Vagina (tissue), 2 donors: ENCODE measurements around the gene POLR2E. TPM values are rescaled to one million over a fixed set of nuclear protein-coding genes. Genes with fewer than 3 reads are reported as not detected.

Experiments used
- DNase-seq, 2 donors: peaks; one replicate each; pipeline ENCODE4 v3.0.0-alpha.2; 2017; ENCODE audit errors: extremely low spot score in 2 of 2
- H3K27ac ChIP-seq: fragments of 200-600 bp; sonication (generic); one replicate; pipeline ENCODE4 v1.5.1; 2019
- H3K27me3 ChIP-seq: fragments of 200-600 bp; sonication (generic); one replicate; pipeline ENCODE4 v1.5.1; 2019
- H3K36me3 ChIP-seq, 2 donors: fragments of 200-600 bp; sonication (generic); one replicate each; pipeline ENCODE4 v1.5.1; 2017 to 2019
- H3K4me1 ChIP-seq: fragments of 200-600 bp; sonication (generic); one replicate; pipeline ENCODE4 v1.5.1; 2019
- H3K4me3 ChIP-seq, 2 donors: fragments of 200-600 bp; sonication (generic); 1 replicate in 1 of 2; 2 replicates in 1 of 2; pipeline ENCODE4 v1.5.1; 2016 to 2019
- H3K9me3 ChIP-seq: fragments of 200-600 bp; sonication (generic); one replicate; pipeline ENCODE4 v1.5.1; 2019
- POLR2A ChIP-seq, 2 donors: fragments of 450-650 bp; IDR thresholded peaks; one replicate each; pipeline ENCODE4 v1.6.1; 2017; ENCODE audit warnings: antibody characterized with exemption in 2 of 2, mild to moderate bottlenecking in 2 of 2, moderate library complexity in 2 of 2
- POLR2AphosphoS5 ChIP-seq, 2 donors: sonication (generic); formaldehyde crosslinking; IDR thresholded peaks; one replicate each; pipeline ENCODE4 v1.9.0; 2017; ENCODE audit warnings: antibody characterized with exemption in 2 of 2, mild to moderate bottlenecking in 2 of 2, low read depth in 1 of 2; ENCODE audit not compliant: insufficient read depth in 1 of 2
- intact Hi-C: fragments of 100-400 bp; cut with DNase I; formaldehyde crosslinking; loops from one replicate; pipeline ENCODE4 v1.15.1; 2023
- total RNA-seq: library from RNA; depleted of rRNA; stranded (reverse); fragments of >200 nt; gene quantifications from one replicate; pipeline ENCODE4 v1.2.3, GENCODE V29; 2016
- TF ChIP-seq, protein P1 (sequence below), 3 experiments: fragments of 450-650 bp in 2 of 3; fragments of 200-600 bp in 1 of 3; sonication (generic) in 1 of 3; IDR thresholded peaks; one replicate each; pipeline ENCODE4 v1.5.1; 2017 to 2019; ENCODE audit warnings: antibody characterized with exemption in 3 of 3, mild to moderate bottlenecking in 2 of 3, moderate library complexity in 2 of 3

The POLR2E gene
- total RNA-seq, 1 donor from 2014 or later: 83.7 TPM

DNA sequence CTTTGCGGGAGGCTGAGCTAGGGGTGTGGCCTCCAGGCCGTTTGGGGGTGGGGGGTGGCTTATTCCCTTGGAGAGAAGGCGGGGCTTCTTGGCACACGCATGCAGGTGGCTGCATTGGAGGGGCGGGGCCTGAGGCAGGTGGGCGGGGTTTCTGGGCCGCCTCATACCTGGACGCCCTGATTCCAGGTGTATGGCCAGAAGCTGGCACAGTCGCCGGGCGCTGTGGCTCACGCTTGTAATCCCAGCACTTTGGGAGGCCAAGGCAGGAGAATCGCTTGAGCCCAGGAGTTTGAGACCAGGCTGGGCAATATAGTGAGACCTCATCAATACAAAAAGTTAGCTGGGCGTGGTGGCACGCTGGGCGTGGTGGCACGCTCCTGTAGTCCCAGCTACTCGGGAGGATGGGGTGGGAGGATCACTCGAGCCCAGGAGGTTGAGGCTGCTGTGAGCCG, 47.5 kb downstream of the POLR2E start:
- H3K27ac ChIP-seq: no peak overlapping the region
- intact Hi-C loops: no loop called here
- no peaks in the 10 kb centered on the region for H3K9me3 ChIP-seq
- H3K4me1 ChIP-seq: no peaks in the 10 kb centered on the region
- H3K27me3 ChIP-seq: no peaks in the 10 kb centered on the region
- no peak for DNase-seq
- H3K4me3 ChIP-seq: no peak overlapping the region
- H3K36me3 ChIP-seq: no peaks in the 10 kb centered on the region
- TF ChIP-seq, protein P1, sequence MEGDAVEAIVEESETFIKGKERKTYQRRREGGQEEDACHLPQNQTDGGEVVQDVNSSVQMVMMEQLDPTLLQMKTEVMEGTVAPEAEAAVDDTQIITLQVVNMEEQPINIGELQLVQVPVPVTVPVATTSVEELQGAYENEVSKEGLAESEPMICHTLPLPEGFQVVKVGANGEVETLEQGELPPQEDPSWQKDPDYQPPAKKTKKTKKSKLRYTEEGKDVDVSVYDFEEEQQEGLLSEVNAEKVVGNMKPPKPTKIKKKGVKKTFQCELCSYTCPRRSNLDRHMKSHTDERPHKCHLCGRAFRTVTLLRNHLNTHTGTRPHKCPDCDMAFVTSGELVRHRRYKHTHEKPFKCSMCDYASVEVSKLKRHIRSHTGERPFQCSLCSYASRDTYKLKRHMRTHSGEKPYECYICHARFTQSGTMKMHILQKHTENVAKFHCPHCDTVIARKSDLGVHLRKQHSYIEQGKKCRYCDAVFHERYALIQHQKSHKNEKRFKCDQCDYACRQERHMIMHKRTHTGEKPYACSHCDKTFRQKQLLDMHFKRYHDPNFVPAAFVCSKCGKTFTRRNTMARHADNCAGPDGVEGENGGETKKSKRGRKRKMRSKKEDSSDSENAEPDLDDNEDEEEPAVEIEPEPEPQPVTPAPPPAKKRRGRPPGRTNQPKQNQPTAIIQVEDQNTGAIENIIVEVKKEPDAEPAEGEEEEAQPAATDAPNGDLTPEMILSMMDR (IDR thresholded peaks at IDR 0.05): no peak
- TF ChIP-seq POLR2A (IDR thresholded peaks at IDR 0.05) (no peak), POLR2AphosphoS5 (IDR thresholded peaks at IDR 0.05; ENCODE audit: insufficient read depth in 1 of 2, low read depth in 1 of 2) (no peak)

DNA sequence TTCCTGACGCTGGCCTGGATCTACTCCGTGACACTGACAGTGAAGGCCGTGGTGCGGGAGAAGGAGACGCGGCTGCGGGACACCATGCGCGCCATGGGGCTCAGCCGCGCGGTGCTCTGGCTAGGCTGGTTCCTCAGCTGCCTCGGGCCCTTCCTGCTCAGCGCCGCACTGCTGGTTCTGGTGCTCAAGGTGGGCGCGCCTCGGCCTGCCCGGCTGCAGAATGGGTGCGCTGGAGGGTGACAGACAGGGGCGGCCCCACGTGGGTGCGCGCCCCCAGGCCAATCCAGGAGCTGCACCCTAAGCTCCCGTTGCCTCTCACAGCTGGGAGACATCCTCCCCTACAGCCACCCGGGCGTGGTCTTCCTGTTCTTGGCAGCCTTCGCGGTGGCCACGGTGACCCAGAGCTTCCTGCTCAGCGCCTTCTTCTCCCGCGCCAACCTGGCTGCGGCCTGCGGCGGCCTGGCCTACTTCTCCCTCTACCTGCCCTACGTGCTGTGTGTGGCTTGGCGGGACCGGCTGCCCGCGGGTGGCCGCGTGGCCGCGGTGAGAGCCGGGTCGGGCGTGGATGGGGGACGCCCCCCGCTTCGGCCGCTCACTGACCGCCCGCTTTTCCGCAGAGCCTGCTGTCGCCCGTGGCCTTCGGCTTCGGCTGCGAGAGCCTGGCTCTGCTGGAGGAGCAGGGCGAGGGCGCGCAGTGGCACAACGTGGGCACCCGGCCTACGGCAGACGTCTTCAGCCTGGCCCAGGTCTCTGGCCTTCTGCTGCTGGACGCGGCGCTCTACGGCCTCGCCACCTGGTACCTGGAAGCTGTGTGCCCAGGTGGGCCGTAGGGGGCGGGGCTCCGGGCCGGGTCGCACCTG, 48.1 kb downstream of the POLR2E start:
- Histone ChIP-seq H3K4me3 (no peak overlapping the region), H3K4me1 (no peaks in the 10 kb centered on the region), H3K27ac (no peak overlapping the region), H3K9me3 (no peaks in the 10 kb centered on the region), H3K27me3 (no peaks in the 10 kb centered on the region), H3K36me3 (no peaks in the 10 kb centered on the region)
- intact Hi-C loops: no loop called here
- TF ChIP-seq POLR2AphosphoS5 (IDR thresholded peaks at IDR 0.05; ENCODE audit: insufficient read depth in 1 of 2, low read depth in 1 of 2) (no peak), POLR2A (IDR thresholded peaks at IDR 0.05) (no peak)
- TF ChIP-seq, protein P1 (IDR thresholded peaks at IDR 0.05): no peak
- DNase-seq: no peak

DNA sequence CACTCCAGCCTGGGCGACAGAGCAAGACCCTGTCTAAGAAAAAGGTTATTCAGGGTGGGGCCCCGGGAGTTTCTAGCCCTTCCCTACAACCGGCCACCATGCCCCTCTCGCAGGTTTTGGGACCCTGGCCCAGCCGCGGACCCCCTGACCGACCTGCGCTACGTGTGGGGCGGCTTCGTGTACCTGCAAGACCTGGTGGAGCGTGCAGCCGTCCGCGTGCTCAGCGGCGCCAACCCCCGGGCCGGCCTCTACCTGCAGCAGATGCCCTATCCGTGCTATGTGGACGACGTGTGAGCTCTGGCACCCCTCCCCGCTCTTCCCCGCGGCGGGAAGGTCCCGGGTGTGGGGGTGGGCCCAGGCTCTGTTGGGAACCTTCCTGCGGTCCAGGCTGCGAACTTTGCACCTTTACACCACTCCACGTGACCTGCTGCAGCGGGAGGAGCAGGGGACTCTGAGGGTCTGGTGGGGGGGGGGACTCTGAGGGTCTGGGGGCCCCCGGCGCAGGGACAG, 49.0 kb downstream of the POLR2E start:
- peaks cover 9% of the 10 kb centered on the region for H3K4me1 ChIP-seq
- H3K4me3 ChIP-seq: no peak overlapping the region
- H3K27ac ChIP-seq: no peak overlapping the region
- no peaks in the 10 kb centered on the region for H3K27me3 ChIP-seq
- intact Hi-C loops: no loop called here
- no peaks in the 10 kb centered on the region for H3K36me3 ChIP-seq
- no peak for DNase-seq
- TF ChIP-seq POLR2AphosphoS5 (IDR thresholded peaks at IDR 0.05; ENCODE audit: insufficient read depth in 1 of 2, low read depth in 1 of 2) (no peak), POLR2A (IDR thresholded peaks at IDR 0.05) (no peak)
- TF ChIP-seq, protein P1 (IDR thresholded peaks at IDR 0.05): no peak
- no peaks in the 10 kb centered on the region for H3K9me3 ChIP-seq

DNA sequence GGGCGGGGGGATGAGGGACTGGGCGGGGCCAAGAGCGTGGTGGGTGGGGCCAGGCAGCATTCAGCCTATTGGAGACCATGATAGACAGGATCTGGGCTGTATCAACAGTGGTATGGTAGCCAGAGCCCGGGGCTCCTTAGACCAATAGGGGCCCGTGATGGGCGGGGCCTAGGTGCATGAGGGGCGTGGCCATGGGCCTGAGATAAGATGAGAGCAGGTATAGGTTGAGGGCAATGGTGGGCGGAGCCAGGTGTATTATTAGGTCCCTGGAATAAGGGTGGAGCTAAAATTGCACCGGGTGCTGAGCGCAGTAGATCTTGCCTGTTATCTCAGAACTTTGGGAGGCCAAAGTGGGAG, 50.0 kb downstream of the POLR2E start:
- H3K36me3 ChIP-seq: no peaks in the 10 kb centered on the region
- H3K27ac ChIP-seq: no peak overlapping the region
- intact Hi-C loops: no loop called here
- no peaks in the 10 kb centered on the region for H3K27me3 ChIP-seq
- no peaks in the 10 kb centered on the region for H3K9me3 ChIP-seq
- H3K4me3 ChIP-seq: no peak overlapping the region
- no peak for DNase-seq
- H3K4me1 ChIP-seq: peaks cover 17% of the 10 kb centered on the region
- no peak for TF ChIP-seq POLR2AphosphoS5 (IDR thresholded peaks at IDR 0.05; ENCODE audit: insufficient read depth in 1 of 2, low read depth in 1 of 2)
- TF ChIP-seq, protein P1 (IDR thresholded peaks at IDR 0.05): no peak
- no peak for TF ChIP-seq POLR2A (IDR thresholded peaks at IDR 0.05)
